Measurements from ENCODE around the gene SORCS2. TPM values are rescaled to one million over a fixed set of nuclear protein-coding genes. Genes with fewer than 3 reads are reported as not detected.

The SORCS2 gene
- total RNA-seq, 2 donors from 2014 or later = not detected

DNA sequence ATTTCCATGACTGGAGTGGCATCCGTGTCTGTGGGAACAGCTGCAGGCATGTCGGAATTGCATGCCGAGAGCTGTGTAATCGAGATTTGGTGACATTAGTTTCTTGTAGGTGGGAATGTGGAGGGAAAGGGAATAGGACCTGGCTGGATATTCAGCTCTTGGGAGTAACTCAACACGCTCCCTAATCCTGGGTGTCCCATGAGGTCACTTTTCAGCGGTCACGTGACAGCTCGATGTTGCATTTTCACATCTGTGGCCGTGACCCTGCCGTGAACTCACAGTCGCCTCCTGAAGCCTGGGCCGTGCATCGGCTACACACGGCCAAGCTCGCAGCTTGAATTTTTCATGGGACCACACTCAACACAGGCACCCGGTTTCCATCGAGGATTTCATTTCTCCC is 268.2 kb downstream of the SORCS2 start:
- ATAC-seq (no peak), DNase-seq (no peak)
- no peak overlapping the region for H3K4me3 Mint-ChIP-seq
- peaks cover 30% of the 10 kb centered on the region for H3K27me3 Mint-ChIP-seq
- no peaks in the 10 kb centered on the region for H3K9me3 ChIP-seq (ENCODE audit: control insufficient read depth, low read length, poor library complexity, severe bottlenecking)
- H3K27ac Mint-ChIP-seq = no peak overlapping the region
- H3K4me1 Mint-ChIP-seq = no peaks in the 10 kb centered on the region
- H3K36me3 Mint-ChIP-seq (ENCODE audit: low read depth) = no peaks in the 10 kb centered on the region

DNA sequence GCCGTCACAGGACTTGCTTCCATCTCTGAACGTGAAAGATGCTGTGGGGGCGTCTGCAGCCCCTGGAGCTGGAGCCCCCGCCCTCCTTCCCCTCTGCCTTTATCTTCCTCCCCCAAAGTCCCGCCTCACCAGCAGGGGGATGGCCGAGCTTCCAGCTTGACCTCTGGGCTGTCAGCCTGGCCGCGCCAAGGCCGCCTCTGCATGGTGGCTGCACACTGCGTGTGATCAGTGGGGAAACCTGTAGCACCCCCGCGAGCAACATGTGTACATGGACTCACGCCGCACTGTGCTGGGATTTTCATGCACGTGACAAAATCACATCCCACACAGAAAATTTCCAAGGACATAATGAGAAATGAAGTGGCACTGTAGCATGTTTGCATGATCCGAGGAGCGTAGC is 268.9 kb downstream of the SORCS2 start:
- ATAC-seq = no peak
- no peak overlapping the region for H3K4me3 Mint-ChIP-seq

GRCh38 chr4:7462509-7462971 is 270.2 kb downstream of the SORCS2 start:
- H3K27me3 Mint-ChIP-seq = peaks cover 30% of the 10 kb centered on the region

More for the DNA sequence above, 268.9 kb downstream of the SORCS2 start:
- no peak overlapping the region for H3K27ac Mint-ChIP-seq
- no peaks in the 10 kb centered on the region for H3K9me3 ChIP-seq (ENCODE audit: control insufficient read depth, low read length, poor library complexity, severe bottlenecking)
- H3K36me3 Mint-ChIP-seq (ENCODE audit: low read depth) = no peaks in the 10 kb centered on the region
- peaks cover 30% of the 10 kb centered on the region for H3K27me3 Mint-ChIP-seq
- no peaks in the 10 kb centered on the region for H3K4me1 Mint-ChIP-seq
- DNase-seq = no peak

GRCh38 chr4:7463566-7464258 is 271.4 kb downstream of the SORCS2 start:
- H3K27me3 Mint-ChIP-seq = peaks cover 25% of the 10 kb centered on the region
- H3K4me3 Mint-ChIP-seq = no peak overlapping the region
- no peaks in the 10 kb centered on the region for H3K36me3 Mint-ChIP-seq (ENCODE audit: low read depth)
- no peak overlapping the region for H3K27ac Mint-ChIP-seq
- H3K4me1 Mint-ChIP-seq = no peaks in the 10 kb centered on the region
- ATAC-seq = no peak
- H3K9me3 ChIP-seq (ENCODE audit: control insufficient read depth, low read length, poor library complexity, severe bottlenecking) = no peaks in the 10 kb centered on the region
- no peak for DNase-seq

More at GRCh38 chr4:7462509-7462971, 270.2 kb downstream of the SORCS2 start:
- Mint-ChIP-seq H3K4me1 (no peaks in the 10 kb centered on the region), H3K36me3 (ENCODE audit: low read depth) (no peaks in the 10 kb centered on the region), H3K27ac (no peak overlapping the region), H3K4me3 (no peak overlapping the region)
- DNase-seq (no peak), ATAC-seq (no peak)
- no peaks in the 10 kb centered on the region for H3K9me3 ChIP-seq (ENCODE audit: control insufficient read depth, low read length, poor library complexity, severe bottlenecking)

DNA sequence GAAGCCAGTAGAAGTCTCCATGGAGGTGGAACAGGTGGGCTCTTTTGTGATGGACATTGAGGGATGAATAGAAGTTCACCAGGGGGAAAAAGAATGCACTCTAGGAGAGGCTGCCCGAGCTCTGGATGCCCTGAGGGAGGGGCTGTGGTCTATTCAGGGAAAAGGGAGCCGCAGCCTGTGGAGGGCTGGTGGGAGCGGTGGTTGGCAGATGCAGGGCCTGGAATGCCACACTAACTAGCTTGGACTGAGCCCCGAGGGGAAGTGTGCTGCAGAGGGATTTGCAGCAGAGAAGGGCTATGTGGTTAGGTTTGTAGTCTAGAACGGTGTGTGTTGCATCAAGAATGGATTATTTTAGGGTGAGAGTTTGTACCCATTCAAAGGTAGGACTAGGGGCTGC is 271.9 kb downstream of the SORCS2 start:
- Mint-ChIP-seq H3K36me3 (ENCODE audit: low read depth) (no peaks in the 10 kb centered on the region), H3K4me3 (no peak overlapping the region), H3K27me3 (peaks cover 24% of the 10 kb centered on the region), H3K27ac (no peak overlapping the region), H3K4me1 (no peaks in the 10 kb centered on the region)
- ATAC-seq (no peak), DNase-seq (no peak)
- no peaks in the 10 kb centered on the region for H3K9me3 ChIP-seq (ENCODE audit: control insufficient read depth, low read length, poor library complexity, severe bottlenecking)

DNA sequence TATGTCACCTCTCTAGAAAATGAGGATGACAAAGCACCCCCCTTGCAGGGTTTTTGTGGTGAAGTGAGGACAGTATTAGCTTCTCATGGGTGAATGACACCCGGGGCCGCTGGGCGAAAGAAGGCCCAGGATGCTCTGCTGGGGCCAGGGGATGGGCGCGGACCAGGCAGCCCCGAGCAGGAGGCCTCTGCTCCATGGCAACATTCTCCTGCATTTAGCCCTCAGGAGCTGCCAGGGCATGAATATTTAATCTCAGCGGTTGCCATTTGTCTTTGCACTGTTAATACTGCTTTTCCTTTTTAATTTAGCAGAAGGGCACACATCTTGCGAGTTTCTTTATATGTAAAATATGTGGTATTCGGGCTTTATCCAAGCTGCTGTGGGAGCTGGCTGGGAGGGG is 272.7 kb downstream of the SORCS2 start:
- Mint-ChIP-seq H3K4me3 (no peak overlapping the region), H3K4me1 (no peaks in the 10 kb centered on the region), H3K36me3 (ENCODE audit: low read depth) (no peaks in the 10 kb centered on the region), H3K27me3 (peaks cover 23% of the 10 kb centered on the region), H3K27ac (no peak overlapping the region)
- no peaks in the 10 kb centered on the region for H3K9me3 ChIP-seq (ENCODE audit: control insufficient read depth, low read length, poor library complexity, severe bottlenecking)
- no peak for DNase-seq
- no peak for ATAC-seq

DNA sequence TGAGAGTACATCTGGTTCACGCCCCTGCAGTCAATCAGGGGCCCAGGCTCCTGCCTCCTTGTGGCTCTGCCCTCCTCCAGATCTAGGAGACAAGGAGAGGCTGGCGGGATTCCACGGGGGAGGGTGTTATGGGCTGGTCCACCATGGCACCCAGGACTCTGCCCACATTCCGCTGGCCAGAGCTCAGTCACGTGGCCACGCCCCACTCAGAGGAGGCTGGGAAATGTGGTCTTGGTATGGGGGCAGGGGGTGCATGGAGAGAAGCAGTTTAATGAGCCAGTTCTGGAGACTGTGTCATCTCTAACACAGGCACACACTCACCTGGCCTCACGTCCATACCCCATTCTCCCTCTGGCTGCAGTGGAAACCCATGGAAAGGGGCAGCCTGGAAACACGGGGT is 273.9 kb downstream of the SORCS2 start:
- DNase-seq (no peak), ATAC-seq (no peak)
- Mint-ChIP-seq H3K4me3 (no peak overlapping the region), H3K27me3 (peaks cover 11% of the 10 kb centered on the region), H3K27ac (no peak overlapping the region), H3K4me1 (no peaks in the 10 kb centered on the region), H3K36me3 (ENCODE audit: low read depth) (no peaks in the 10 kb centered on the region)
- H3K9me3 ChIP-seq (ENCODE audit: control insufficient read depth, low read length, poor library complexity, severe bottlenecking) = no peaks in the 10 kb centered on the region

- H3K9me3 ChIP-seq (ENCODE audit: control insufficient read depth, low read length, poor library complexity, severe bottlenecking) = no peaks in the 10 kb centered on the region
- Mint-ChIP-seq H3K27ac (no peak overlapping the region), H3K4me1 (no peaks in the 10 kb centered on the region), H3K27me3 (peaks cover 7% of the 10 kb centered on the region), H3K4me3 (no peak overlapping the region), H3K36me3 (ENCODE audit: low read depth) (no peaks in the 10 kb centered on the region)
- no peak for ATAC-seq
- DNase-seq = no peak
Observed at GRCh38 chr4:7466904-7467303, 274.6 kb downstream of the SORCS2 start.

GRCh38 chr4:7467471-7467870 is 275.1 kb downstream of the SORCS2 start:
- Mint-ChIP-seq H3K27me3 (peaks cover 8% of the 10 kb centered on the region), H3K36me3 (ENCODE audit: low read depth) (no peaks in the 10 kb centered on the region), H3K4me3 (no peak overlapping the region), H3K4me1 (no peaks in the 10 kb centered on the region), H3K27ac (no peak overlapping the region)
- H3K9me3 ChIP-seq (ENCODE audit: control insufficient read depth, low read length, poor library complexity, severe bottlenecking) = no peaks in the 10 kb centered on the region
- DNase-seq = no peak
- ATAC-seq = no peak

- Mint-ChIP-seq H3K4me1 (no peaks in the 10 kb centered on the region), H3K36me3 (ENCODE audit: low read depth) (peaks cover 2% of the 10 kb centered on the region), H3K4me3 (no peak overlapping the region), H3K27ac (no peak overlapping the region), H3K27me3 (peaks cover 17% of the 10 kb centered on the region)
- no peak for ATAC-seq
- no peak for DNase-seq
- H3K9me3 ChIP-seq (ENCODE audit: control insufficient read depth, low read length, poor library complexity, severe bottlenecking) = no peaks in the 10 kb centered on the region
Observed at GRCh38 chr4:7469023-7469422, 276.7 kb downstream of the SORCS2 start.

DNA sequence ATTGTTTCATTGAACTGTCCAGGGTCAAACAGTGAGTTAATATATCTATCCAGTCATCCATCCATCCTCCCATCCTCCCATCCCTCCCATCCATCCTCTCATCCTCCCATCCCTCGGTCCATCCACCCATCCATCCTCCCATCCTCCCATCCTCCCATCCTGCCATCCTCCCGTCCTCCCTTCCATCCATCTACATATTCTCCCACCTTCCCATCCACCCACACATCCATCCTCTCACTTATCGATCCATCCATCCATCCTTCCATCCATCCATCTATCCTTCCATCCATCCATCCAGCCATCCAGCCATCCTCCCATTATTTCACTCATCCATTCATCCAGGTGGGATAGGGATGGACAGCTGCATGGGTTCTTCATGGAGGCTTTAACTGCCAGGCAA is 277.8 kb downstream of the SORCS2 start:
- Mint-ChIP-seq H3K27me3 (peaks cover 21% of the 10 kb centered on the region), H3K4me3 (no peak overlapping the region), H3K36me3 (ENCODE audit: low read depth) (peaks cover 2% of the 10 kb centered on the region), H3K27ac (no peak overlapping the region), H3K4me1 (no peaks in the 10 kb centered on the region)
- ATAC-seq (no peak), DNase-seq (no peak)
- H3K9me3 ChIP-seq (ENCODE audit: control insufficient read depth, low read length, poor library complexity, severe bottlenecking) = no peaks in the 10 kb centered on the region

- H3K27me3 Mint-ChIP-seq = peaks cover 25% of the 10 kb centered on the region
- H3K27ac Mint-ChIP-seq = no peak overlapping the region
- no peak for DNase-seq
- H3K4me3 Mint-ChIP-seq = no peak overlapping the region
- ATAC-seq = no peak
- H3K9me3 ChIP-seq (ENCODE audit: control insufficient read depth, low read length, poor library complexity, severe bottlenecking) = no peaks in the 10 kb centered on the region
- H3K36me3 Mint-ChIP-seq (ENCODE audit: low read depth) = peaks cover 2% of the 10 kb centered on the region
- no peaks in the 10 kb centered on the region for H3K4me1 Mint-ChIP-seq
Observed at GRCh38 chr4:7470522-7471128, 278.3 kb downstream of the SORCS2 start.

DNA sequence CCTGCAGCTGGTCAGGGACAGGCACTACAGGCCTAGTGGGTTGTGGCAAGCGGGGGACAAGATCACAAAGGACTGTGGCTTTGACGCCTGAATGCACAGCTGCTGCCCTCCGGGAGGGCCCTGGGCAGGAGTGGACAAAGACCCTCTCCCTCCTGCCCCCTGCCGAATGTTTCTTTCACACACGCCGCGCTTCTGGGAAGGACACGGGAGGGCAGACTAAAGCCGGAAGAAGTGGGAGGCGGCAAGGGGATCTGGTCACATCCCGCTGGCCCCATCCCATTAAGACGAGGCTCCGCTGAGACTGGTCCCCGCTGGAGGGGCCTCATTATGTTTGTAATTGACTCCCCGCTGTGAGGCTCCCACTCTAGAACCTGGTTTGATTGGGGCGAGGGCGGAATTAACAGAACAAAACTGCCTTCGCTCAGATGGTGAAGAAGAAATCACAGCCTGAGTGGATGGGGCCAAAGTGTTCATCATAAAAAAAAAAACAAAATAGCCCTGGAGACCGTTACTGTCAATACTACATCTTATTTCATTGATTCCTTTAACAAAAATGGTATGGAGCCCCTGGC is 280.2 kb downstream of the SORCS2 start:
- H3K36me3 Mint-ChIP-seq (ENCODE audit: low read depth) = peaks cover 2% of the 10 kb centered on the region
- no peak overlapping the region for H3K27ac Mint-ChIP-seq
- no peak for ATAC-seq
- no peaks in the 10 kb centered on the region for H3K9me3 ChIP-seq (ENCODE audit: control insufficient read depth, low read length, poor library complexity, severe bottlenecking)
- H3K4me3 Mint-ChIP-seq = no peak overlapping the region
- peaks cover 38% of the 10 kb centered on the region for H3K27me3 Mint-ChIP-seq
- no peaks in the 10 kb centered on the region for H3K4me1 Mint-ChIP-seq
- DNase-seq = no peak

GRCh38 chr4:7473081-7473480 is 280.7 kb downstream of the SORCS2 start:
- Mint-ChIP-seq H3K27me3 (peaks cover 38% of the 10 kb centered on the region), H3K4me1 (no peaks in the 10 kb centered on the region), H3K4me3 (no peak overlapping the region), H3K27ac (no peak overlapping the region), H3K36me3 (ENCODE audit: low read depth) (peaks cover 2% of the 10 kb centered on the region)
- H3K9me3 ChIP-seq (ENCODE audit: control insufficient read depth, low read length, poor library complexity, severe bottlenecking) = no peaks in the 10 kb centered on the region
- ATAC-seq = no peak
- DNase-seq = no peak

Measured in T-helper 17 cell (primary cell).